T47D (cell line): Measurements from ENCODE around the gene FMN2.
A peak's percentile ranks its signal among the peaks of the same experiment; 100 is the strongest.
"Not testable (repeated sequence)": the region's sequence is repeated elsewhere in the genome, so short reads cannot be mapped to it uniquely, and the experiment has no call there.

Source experiments
- DNase-seq, 2 experiments: peaks; one replicate each; pipeline versions ENCODE4 v3.0.0 to v3.0.0-alpha.2; 2011 to 2012; ENCODE audit warnings: low read depth in 1 of 2, low spot score in 1 of 2
- JUND ChIP-seq: IDR thresholded peaks from 2 replicates; pipeline ENCODE4 v1.6.1; 2012; ENCODE audit warnings: low read depth
- in situ Hi-C: cut with HindIII; loops from 2 replicates; pipeline ENCODE4 v1.10.0; 2016; ENCODE audit warnings: low sequenced_read_pairs, low pct_unique_long_range_greater_than_20kb

The FMN2 gene

GRCh38 chr1:240164742-240165141 lies 73.1 kb downstream of the FMN2 start:
- in situ Hi-C loops: no loop called here
- no peak for DNase-seq
- no peak for TF ChIP-seq JUND

- peak in 1 of 2 experiments; percentile 13 for DNase-seq
- TF ChIP-seq JUND: no peak
- in situ Hi-C loops: no loop called here
Observed at GRCh38 chr1:240169188-240169587, 77.5 kb downstream of the FMN2 start.

GRCh38 chr1:240170266-240170665 lies 78.6 kb downstream of the FMN2 start:
- no peak for TF ChIP-seq JUND
- in situ Hi-C loops: no loop called here
- no peak for DNase-seq

- no peak for TF ChIP-seq JUND
- in situ Hi-C loops: no loop called here
- no peak for DNase-seq
Observed at GRCh38 chr1:240170806-240171205, 79.1 kb downstream of the FMN2 start.

- no peak for TF ChIP-seq JUND
Observed at GRCh38 chr1:240171907-240172306, 80.2 kb downstream of the FMN2 start.

GRCh38 chr1:240173836-240174235 lies 82.2 kb downstream of the FMN2 start:
- no peak for TF ChIP-seq JUND
- DNase-seq: no peak
- in situ Hi-C loops: no loop called here

More at GRCh38 chr1:240171907-240172306, 80.2 kb downstream of the FMN2 start:
- in situ Hi-C loops: no loop called here
- no peak for DNase-seq

- TF ChIP-seq JUND: no peak
- in situ Hi-C loops: no loop called here
- no peak for DNase-seq
Observed at GRCh38 chr1:240174734-240175133, 83.1 kb downstream of the FMN2 start.

GRCh38 chr1:240178366-240178765 lies 86.7 kb downstream of the FMN2 start:
- no peak for TF ChIP-seq JUND
- DNase-seq: no peak
- in situ Hi-C loops: no loop called here

- DNase-seq, in situ Hi-C loops: not testable (repeated sequence)
Observed at GRCh38 chr1:240184682-240185081, 93.0 kb downstream of the FMN2 start.

- in situ Hi-C loops: no loop called here
- DNase-seq: no peak
- TF ChIP-seq JUND: no peak
Observed at GRCh38 chr1:240188139-240188538, 96.5 kb downstream of the FMN2 start.

- in situ Hi-C loops: no loop called here
- DNase-seq: peak; percentile 37 to 80
- no peak for TF ChIP-seq JUND
Observed at GRCh38 chr1:240189386-240189989, 97.8 kb downstream of the FMN2 start.

- TF ChIP-seq JUND: no peak
- in situ Hi-C loops: no loop called here
- peak; percentile 24 to 80 for DNase-seq
Observed at GRCh38 chr1:240190881-240191401, 99.3 kb downstream of the FMN2 start.

- no peak for DNase-seq
Observed at GRCh38 chr1:240192851-240193250, 101.2 kb downstream of the FMN2 start.

GRCh38 chr1:240193679-240194078 lies 102.0 kb downstream of the FMN2 start:
- no peak for TF ChIP-seq JUND
- in situ Hi-C loops: no loop called here
- no peak for DNase-seq

More at GRCh38 chr1:240192851-240193250, 101.2 kb downstream of the FMN2 start:
- in situ Hi-C loops: no loop called here
- no peak for TF ChIP-seq JUND
